Esophagus muscularis mucosa (tissue), 4 donors: ENCODE results near the gene GLIS2. TPM values are rescaled to one million over a fixed set of nuclear protein-coding genes. Genes with fewer than 3 reads are reported as not detected.

Source experiments
- DNase-seq: peaks from one replicate; pipeline ENCODE4 v3.0.0-alpha.2; 2017; ENCODE audit errors: extremely low spot score
- H3K27ac ChIP-seq, 4 donors: fragments of 200-600 bp; sonication (generic); replicated peaks in 1 of 4; 1 replicate in 3 of 4; 2 replicates in 1 of 4; pipeline ENCODE4 v1.5.1; 2016 to 2019; ENCODE audit warnings: mild to moderate bottlenecking in 1 of 4
- H3K27me3 ChIP-seq, 4 donors: fragments of 200-600 bp; sonication (generic); one replicate each; pipeline versions ENCODE4 v1.5.1 to v1.6.0; 2016 to 2019
- H3K36me3 ChIP-seq, 4 donors: fragments of 200-600 bp; sonication (generic); one replicate each; pipeline ENCODE4 v1.5.1; 2016 to 2019
- H3K4me1 ChIP-seq, 4 donors: fragments of 200-600 bp; sonication (generic); one replicate each; pipeline ENCODE4 v1.5.1; 2016 to 2019
- H3K4me3 ChIP-seq, 4 donors: fragments of 200-600 bp; sonication (generic); 1 replicate in 2 of 4; 2 replicates in 2 of 4; pipeline ENCODE4 v1.5.1; 2016 to 2019; ENCODE audit warnings: mild to moderate bottlenecking in 4 of 4, moderate library complexity in 1 of 4
- H3K9me3 ChIP-seq, 4 donors: fragments of 200-600 bp; sonication (generic); 1 replicate in 3 of 4; 2 replicates in 1 of 4; pipeline ENCODE4 v1.5.1; 2016 to 2019
- CTCF ChIP-seq, 3 experiments: fragments of 200-600 bp in 2 of 3; fragments of 450-650 bp in 1 of 3; sonication (generic) in 2 of 3; IDR thresholded peaks; one replicate each; pipeline ENCODE4 v1.5.1; 2017 to 2019; ENCODE audit warnings: antibody characterized with exemption in 3 of 3, mild to moderate bottlenecking in 2 of 3, moderate library complexity in 1 of 3
- EP300 ChIP-seq: sonication (generic); formaldehyde crosslinking; IDR thresholded peaks from one replicate; pipeline ENCODE4 v1.6.1; 2017; ENCODE audit warnings: antibody characterized with exemption
- POLR2A ChIP-seq: fragments of 450-650 bp; IDR thresholded peaks from one replicate; pipeline ENCODE4 v1.6.1; 2017; ENCODE audit warnings: antibody characterized with exemption, moderate library complexity, mild to moderate bottlenecking, low read depth
- POLR2AphosphoS5 ChIP-seq, 2 donors: sonication (generic); formaldehyde crosslinking; IDR thresholded peaks; one replicate each; pipeline ENCODE4 v1.6.1; 2017; ENCODE audit warnings: antibody characterized with exemption in 2 of 2
- WGBS: methylation state at CpG from one replicate; pipeline ENCODE4 v1.1.5; 2018; 5-methylcytosine and 5-hydroxymethylcytosine counted together
- intact Hi-C: fragments of 100-400 bp; cut with DNase I; formaldehyde crosslinking; loops from one replicate; pipeline ENCODE4 v1.15.1; 2023
- total RNA-seq, 4 donors: library from RNA; depleted of rRNA; stranded (reverse); fragments of >200 nt; gene quantifications; one replicate each; pipeline versions ENCODE4 v1.1.0 to v1.2.1, GENCODE V29; 2016

Gene GLIS2
- total RNA-seq, 4 donors from 2014 or later = 10.8 to 32.6 (median 14.9) TPM

- 34% methylated on average over 6 of the region's 12 CpGs for WGBS
- Histone ChIP-seq H3K36me3 (no peaks in the 10 kb centered on the region), H3K9me3 (no peaks in the 10 kb centered on the region), H3K4me1 (peaks cover 78 to 100% (median 100%) of the 10 kb centered on the region in 4 donors), H3K27me3 (no peaks in the 10 kb centered on the region), H3K27ac (peak overlapping the region; percentile 96 to 97 (median 96)), H3K4me3 (peak overlapping the region; percentile 12 to 31 (median 23))
- intact Hi-C loops = no loop called here
- DNase-seq = no peak
- TF ChIP-seq POLR2A (no peak), POLR2AphosphoS5 (IDR thresholded peaks at IDR 0.05) (peak in 1 of 2 donors; percentile 14), EP300 (no peak), CTCF (IDR thresholded peaks at IDR 0.05) (no peak)
Observed at GRCh38 chr16:4323845-4324488, 8.1 kb downstream of the GLIS2 start.

GRCh38 chr16:4324492-4325252, 8.8 kb downstream of the GLIS2 start:
- TF ChIP-seq POLR2A (no peak), POLR2AphosphoS5 (IDR thresholded peaks at IDR 0.05) (no peak), EP300 (no peak)
- H3K27ac ChIP-seq = peak overlapping the region; percentile 96 to 97 (median 96)
- peaks cover 78 to 100% (median 100%) of the 10 kb centered on the region in 4 donors for H3K4me1 ChIP-seq
- H3K4me3 ChIP-seq = peak overlapping the region in 3 of 4 donors; percentile 17 to 31 (median 29)
- no peaks in the 10 kb centered on the region for H3K36me3 ChIP-seq
- H3K9me3 ChIP-seq = no peaks in the 10 kb centered on the region
- WGBS = 87% methylated on average over 11 of the region's 22 CpGs
- DNase-seq = no peak
- intact Hi-C loops = loop anchor here (5.0 kb wide), 2 partner anchors 52 to 122 kb away; partner anchors contain the start of gene TFAP4
- no peaks in the 10 kb centered on the region for H3K27me3 ChIP-seq

GRCh38 chr16:4325253-4325758, 9.4 kb downstream of the GLIS2 start:
- no peak for DNase-seq
- Histone ChIP-seq H3K9me3 (no peaks in the 10 kb centered on the region), H3K27me3 (no peaks in the 10 kb centered on the region), H3K36me3 (no peaks in the 10 kb centered on the region), H3K4me1 (peaks cover 78 to 100% (median 100%) of the 10 kb centered on the region in 4 donors), H3K27ac (peak overlapping the region; percentile 96 to 97 (median 96)), H3K4me3 (no peak overlapping the region)
- TF ChIP-seq EP300 (no peak), POLR2A (no peak), CTCF (IDR thresholded peaks at IDR 0.05) (no peak), POLR2AphosphoS5 (IDR thresholded peaks at IDR 0.05) (no peak)
- intact Hi-C loops = loop anchor here (5.0 kb wide), 2 partner anchors 53 to 123 kb away; partner anchors contain the start of gene TFAP4
- 67% methylated on average over 2 of the region's 6 CpGs for WGBS

GRCh38 chr16:4327386-4328045, 11.6 kb downstream of the GLIS2 start:
- TF ChIP-seq POLR2AphosphoS5 (IDR thresholded peaks at IDR 0.05) = no peak
- TF ChIP-seq POLR2A = no peak
- no peak for TF ChIP-seq EP300
- no peak for TF ChIP-seq CTCF (IDR thresholded peaks at IDR 0.05)
- no CpG with 5 or more reads among the region's 57 CpGs for WGBS
- Histone ChIP-seq H3K27me3 (no peaks in the 10 kb centered on the region), H3K9me3 (no peaks in the 10 kb centered on the region), H3K4me3 (peak overlapping the region; percentile 48 to 56 (median 50)), H3K36me3 (peaks cover 0 to 6% (median 6%) of the 10 kb centered on the region in 4 donors), H3K4me1 (peaks cover 68 to 91% (median 86%) of the 10 kb centered on the region in 4 donors), H3K27ac (peak overlapping the region; percentile 79 to 90 (median 88))
- intact Hi-C loops = loop anchor here (1.0 to 5.0 kb wide), 3 partner anchors 35 to 125 kb away; partner anchors contain the start of gene TFAP4
- DNase-seq = no peak
